Activated CD4-positive, alpha-beta memory T cell treated with anti-CD3 and anti-CD28 coated beads for 36 hours (primary cell): Measurements from ENCODE around the gene NFE2L3. TPM values are rescaled to one million over a fixed set of nuclear protein-coding genes. Genes with fewer than 3 reads are reported as not detected.

ENCODE experiments used
- CTCF ChIA-PET: fragments of 350-600 bp; sonication (Branson Sonifier 250); formaldehyde crosslinking; loops from one replicate; lab custom pipeline; 2021; ENCODE audit warnings: antibody characterized with exemption, inconsistent platforms; lab: Charles Lee
- POLR2A ChIA-PET: fragments of 350-600 bp; sonication (Branson Sonifier 250); formaldehyde crosslinking; loops from one replicate; lab custom pipeline; 2021; ENCODE audit warnings: antibody characterized with exemption; lab: Charles Lee
- DNase-seq: peaks from one replicate; pipeline ENCODE4 v3.0.0-alpha.2; 2020
- H3K27ac Mint-ChIP-seq: one replicate; pipeline ENCODE4 v1.8.0; 2021; ENCODE audit warnings: mixed read lengths
- H3K27me3 Mint-ChIP-seq: one replicate; pipeline ENCODE4 v1.8.0; 2021; ENCODE audit warnings: mixed read lengths
- H3K36me3 Mint-ChIP-seq: one replicate; pipeline ENCODE4 v1.8.0; 2021; ENCODE audit warnings: mixed read lengths
- H3K4me1 Mint-ChIP-seq: one replicate; pipeline ENCODE4 v1.8.0; 2021; ENCODE audit warnings: low read depth, mixed read lengths
- H3K4me3 Mint-ChIP-seq: one replicate; pipeline ENCODE4 v1.8.0; 2021; ENCODE audit warnings: mild to moderate bottlenecking, mixed read lengths
- H3K9me3 Mint-ChIP-seq: one replicate; pipeline ENCODE4 v1.8.0; 2021; ENCODE audit warnings: mixed read lengths
- intact Hi-C: fragments of 100-400 bp; cut with micrococcal nuclease; formaldehyde crosslinking; loops from one replicate; pipeline ENCODE4 v1.15.1; 2023
- total RNA-seq, 2 experiments: library from RNA; stranded (reverse); gene quantifications; one replicate each; pipeline ENCODE4 v1.2.3, GENCODE V29; 2021

NFE2L3 gene
- total RNA-seq, 2 experiments from 2014 or later = 27.3 to 30.3 TPM

DNA sequence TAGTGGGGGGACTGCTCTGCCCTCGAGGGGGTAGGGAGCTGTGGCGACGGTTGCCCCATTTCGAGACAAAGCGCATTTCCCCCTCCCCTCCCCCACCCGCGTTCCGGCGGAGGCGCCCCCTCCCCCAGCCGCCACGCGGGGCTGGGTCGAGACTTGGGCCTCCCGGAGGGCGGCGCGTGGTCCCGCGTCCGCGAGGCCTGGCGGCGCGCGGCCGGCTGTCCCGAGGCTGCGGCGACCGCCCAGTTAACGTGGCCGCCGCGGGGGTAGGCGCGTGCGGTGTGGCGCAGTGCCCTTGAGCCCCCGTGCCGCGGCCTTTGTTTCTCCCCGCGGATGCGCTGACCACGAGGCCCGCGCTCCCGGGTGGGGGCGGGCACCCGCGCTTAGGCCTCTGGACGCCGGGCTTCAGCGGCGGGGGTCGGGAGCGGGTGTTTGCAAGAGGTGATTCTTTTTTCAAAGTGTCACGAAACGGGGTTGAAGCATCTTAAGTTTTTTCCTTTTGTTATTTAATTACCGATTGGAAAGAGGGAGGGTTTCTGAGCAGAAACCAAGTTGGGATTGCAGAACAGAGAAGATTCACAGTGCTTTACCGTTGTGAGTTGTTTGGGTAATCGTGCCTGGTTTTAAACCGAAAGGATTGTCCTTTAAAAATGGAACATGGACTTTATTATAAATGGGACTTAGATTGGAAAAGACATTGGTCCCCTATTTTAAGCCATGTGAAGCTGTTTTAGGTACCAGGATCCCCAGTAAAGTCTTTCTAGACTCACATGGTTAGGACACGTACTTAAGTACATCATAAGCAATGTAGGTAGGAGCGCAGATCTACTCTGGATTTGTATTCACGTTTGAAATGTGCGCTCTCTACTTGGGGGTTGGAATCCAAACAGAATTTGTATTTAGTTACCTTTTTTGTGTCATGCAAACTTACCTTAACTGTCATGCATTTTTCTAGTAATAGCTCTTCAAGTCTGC is 50.3 kb downstream of the NFE2L3 start:
- Mint-ChIP-seq H3K4me1 (peaks cover 36% of the 10 kb centered on the region), H3K36me3 (peaks cover 76% of the 10 kb centered on the region), H3K27me3 (peaks cover 6% of the 10 kb centered on the region), H3K4me3 (peak overlapping the region; percentile 87), H3K9me3 (peaks cover 2% of the 10 kb centered on the region), H3K27ac (peak overlapping the region; percentile 93)
- POLR2A ChIA-PET = interaction anchor here (1.0 to 8.4 kb wide), 10 partner anchors 8 to 111 kb away, joined by 3 to 142 read pairs (median 12); partner anchors contain the start of genes NFE2L3 and SNX10
- intact Hi-C loops = loop anchor here (5.0 to 10.0 kb wide), 2 partner anchors 175 to 462 kb away; no protein-coding TSS in a partner anchor
- CTCF ChIA-PET = interaction anchor here (0.7 to 4.0 kb wide), 6 partner anchors 15 to 167 kb away, joined by 3 to 15 read pairs (median 3); partner anchors contain the start of gene NFE2L3
- DNase-seq = peak; percentile 60

- Mint-ChIP-seq H3K27me3 (peaks cover 6% of the 10 kb centered on the region), H3K27ac (peak overlapping the region; percentile 93), H3K4me1 (peaks cover 38% of the 10 kb centered on the region), H3K36me3 (peaks cover 74% of the 10 kb centered on the region), H3K4me3 (peak overlapping the region; percentile 87), H3K9me3 (peaks cover 2% of the 10 kb centered on the region)
- ChIA-PET CTCF (interaction anchor here (0.9 to 4.0 kb wide), 4 partner anchors 16 to 167 kb away, joined by 3 to 15 read pairs (median 5); partner anchors contain the start of gene NFE2L3), POLR2A (interaction anchor here (1.0 to 8.4 kb wide), 4 partner anchors 10 to 91 kb away, joined by 4 to 142 read pairs (median 38); partner anchors contain the start of gene NFE2L3)
- intact Hi-C loops = loop anchor here (5.0 to 10.0 kb wide), 2 partner anchors 174 to 462 kb away; no protein-coding TSS in a partner anchor
- DNase-seq = no peak
These were observed 51.0 kb downstream of the NFE2L3 start for GRCh38 chr7:26203016-26203415.

DNA sequence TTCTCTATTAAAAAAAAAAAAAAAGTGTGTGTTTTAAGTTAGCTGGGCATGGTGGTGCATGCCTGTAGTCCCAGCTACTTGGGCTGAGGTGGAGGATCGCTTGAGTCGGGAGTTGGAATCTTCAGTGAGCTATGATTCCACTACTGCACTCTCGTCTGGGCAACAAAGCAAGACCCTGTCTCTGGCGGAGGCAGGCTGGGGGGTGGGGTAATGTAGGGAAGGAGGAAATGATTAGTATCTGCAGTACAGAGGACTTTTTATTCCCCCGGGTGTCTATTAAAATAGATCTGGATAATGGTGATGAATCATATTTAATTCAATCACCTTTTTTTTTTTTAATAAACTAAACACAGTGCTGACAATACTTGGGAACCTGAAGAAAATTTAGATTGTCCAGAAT is 56.0 kb downstream of the NFE2L3 start:
- Mint-ChIP-seq H3K36me3 (peaks cover 75% of the 10 kb centered on the region), H3K4me1 (peaks cover 42% of the 10 kb centered on the region)

DNA sequence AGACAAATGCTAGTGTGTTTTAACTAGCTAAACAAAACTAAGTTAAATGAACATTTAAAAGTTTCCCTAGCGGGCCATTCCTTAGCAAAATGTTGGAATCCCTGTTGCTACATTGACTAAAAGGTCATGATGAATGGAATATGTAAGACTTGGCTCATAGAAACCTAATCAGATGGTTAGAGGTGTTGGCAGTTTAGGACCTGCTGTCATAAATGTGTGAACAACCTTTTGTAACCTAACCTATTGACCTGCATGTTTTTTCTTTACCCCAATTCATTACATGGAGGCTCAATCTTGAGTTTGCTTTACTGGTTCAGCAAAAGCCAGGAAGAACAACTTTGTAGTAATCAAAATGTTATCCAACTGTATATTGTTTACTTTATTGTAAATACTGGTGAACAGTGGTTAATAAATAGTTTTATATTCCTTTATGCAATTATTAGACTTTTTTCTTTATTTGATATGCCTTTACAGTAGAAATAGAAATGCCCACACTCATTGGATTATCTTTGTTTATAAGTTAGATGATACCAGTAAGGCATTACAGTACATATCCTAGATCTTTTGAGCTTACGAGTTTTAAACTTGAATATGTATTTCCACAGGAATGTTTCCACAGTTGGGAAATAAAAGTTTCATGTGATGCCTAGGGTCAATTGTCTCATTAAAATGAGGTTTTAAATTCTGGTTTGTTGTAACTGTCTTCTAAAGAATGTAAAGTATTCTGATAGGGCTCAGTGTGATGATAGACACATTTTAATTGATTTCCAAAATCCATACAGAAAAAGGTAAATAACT is 61.1 kb downstream of the NFE2L3 start:
- Mint-ChIP-seq H3K4me3 (no peak overlapping the region), H3K9me3 (no peaks in the 10 kb centered on the region), H3K36me3 (peaks cover 40% of the 10 kb centered on the region), H3K4me1 (peaks cover 21% of the 10 kb centered on the region), H3K27me3 (no peaks in the 10 kb centered on the region), H3K27ac (no peak overlapping the region)
- DNase-seq = no peak
- intact Hi-C loops = no loop called here
- POLR2A ChIA-PET = no interaction called here
- CTCF ChIA-PET = interaction anchor here (0.9 kb wide), 1 partner anchor 135 kb away, joined by 3 read pairs; no protein-coding TSS in a partner anchor

More for the DNA sequence above, 56.0 kb downstream of the NFE2L3 start:
- intact Hi-C loops = loop anchor here (10.0 kb wide), 1 partner anchor 457 kb away; no protein-coding TSS in a partner anchor
- Mint-ChIP-seq H3K27ac (no peak overlapping the region), H3K9me3 (no peaks in the 10 kb centered on the region), H3K27me3 (no peaks in the 10 kb centered on the region), H3K4me3 (no peak overlapping the region)
- ChIA-PET CTCF (interaction anchor here (0.6 to 2.0 kb wide), 3 partner anchors 86 to 157 kb away, joined by 3 to 6 read pairs (median 3); no protein-coding TSS in a partner anchor), POLR2A (interaction anchor here (0.6 to 2.5 kb wide), 5 partner anchors 9 to 273 kb away, joined by 3 to 12 read pairs (median 4); no protein-coding TSS in a partner anchor)
- no peak for DNase-seq

DNA sequence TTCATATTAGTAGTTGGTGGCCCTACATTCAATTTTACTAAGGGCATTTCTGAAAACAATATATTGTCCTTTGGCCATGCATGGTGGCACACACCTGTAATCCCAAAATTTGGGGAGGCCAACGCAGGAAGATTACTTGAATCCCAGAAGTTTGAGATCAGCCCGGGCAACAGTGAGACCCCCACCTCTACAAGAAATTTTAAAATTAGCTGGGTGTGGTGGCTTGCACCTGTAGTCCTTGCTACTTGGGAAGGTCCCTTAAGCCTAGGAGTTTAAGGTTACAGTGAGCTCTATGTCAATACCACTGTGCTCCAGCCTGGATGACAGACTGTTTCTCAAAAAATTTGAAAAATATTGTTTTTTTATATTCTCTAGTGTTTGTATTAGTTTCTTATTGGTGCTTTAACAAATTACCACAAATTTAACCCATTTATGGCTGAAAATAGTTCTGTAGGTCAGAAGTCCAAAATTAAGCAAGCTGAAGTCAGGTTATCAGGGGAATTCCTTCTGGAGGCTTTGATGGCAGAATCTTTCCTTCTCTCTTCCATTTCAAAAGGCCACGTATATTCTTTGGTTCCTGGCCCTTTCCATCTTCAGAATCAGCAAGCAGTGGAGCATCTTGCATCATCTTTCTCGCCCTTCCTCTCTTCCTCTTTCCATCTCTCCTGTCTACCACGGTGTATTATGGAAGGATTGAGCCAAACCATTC is 62.0 kb downstream of the NFE2L3 start:
- ChIA-PET CTCF (interaction anchor here (0.9 kb wide), 1 partner anchor 136 kb away, joined by 3 read pairs; no protein-coding TSS in a partner anchor), POLR2A (interaction anchor here (1.1 to 1.5 kb wide), 2 partner anchors 13 to 14 kb away, joined by 4 to 5 read pairs; partner anchors contain the start of genes CBX3 and HNRNPA2B1)
- no peak overlapping the region for H3K27ac Mint-ChIP-seq
- H3K4me1 Mint-ChIP-seq = peaks cover 21% of the 10 kb centered on the region
- H3K36me3 Mint-ChIP-seq = peaks cover 38% of the 10 kb centered on the region
- H3K4me3 Mint-ChIP-seq = no peak overlapping the region
- H3K9me3 Mint-ChIP-seq = no peaks in the 10 kb centered on the region
- intact Hi-C loops = no loop called here
- no peak for DNase-seq
- H3K27me3 Mint-ChIP-seq = no peaks in the 10 kb centered on the region

DNA sequence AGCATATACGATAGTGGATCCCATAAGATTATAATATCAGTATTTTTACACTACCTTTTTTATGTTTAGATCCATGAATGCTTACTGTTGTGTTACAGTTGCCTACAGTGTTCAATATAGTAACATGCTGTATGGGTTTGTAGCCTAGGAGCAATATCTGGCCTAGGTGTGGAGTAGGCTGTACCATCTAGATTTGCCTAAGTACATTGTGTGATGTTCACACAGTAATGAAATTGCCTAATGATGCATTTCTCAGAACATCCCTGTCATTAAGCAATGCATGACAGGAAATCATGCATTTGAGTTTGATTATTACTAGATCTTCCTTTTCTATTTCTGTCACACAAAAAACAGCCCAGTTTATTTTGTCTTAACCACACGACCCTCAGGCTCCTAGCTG is 64.1 kb downstream of the NFE2L3 start:
- DNase-seq = no peak
- H3K4me3 Mint-ChIP-seq = no peak overlapping the region
- H3K9me3 Mint-ChIP-seq = no peaks in the 10 kb centered on the region
- intact Hi-C loops = no loop called here
- H3K27me3 Mint-ChIP-seq = no peaks in the 10 kb centered on the region
- ChIA-PET POLR2A (interaction anchor here (0.7 to 1.0 kb wide), 2 partner anchors 18 to 25 kb away, joined by 3 read pairs; no protein-coding TSS in a partner anchor), CTCF (no interaction called here)
- no peak overlapping the region for H3K27ac Mint-ChIP-seq
- peaks cover 15% of the 10 kb centered on the region for H3K4me1 Mint-ChIP-seq
- peaks cover 21% of the 10 kb centered on the region for H3K36me3 Mint-ChIP-seq

DNA sequence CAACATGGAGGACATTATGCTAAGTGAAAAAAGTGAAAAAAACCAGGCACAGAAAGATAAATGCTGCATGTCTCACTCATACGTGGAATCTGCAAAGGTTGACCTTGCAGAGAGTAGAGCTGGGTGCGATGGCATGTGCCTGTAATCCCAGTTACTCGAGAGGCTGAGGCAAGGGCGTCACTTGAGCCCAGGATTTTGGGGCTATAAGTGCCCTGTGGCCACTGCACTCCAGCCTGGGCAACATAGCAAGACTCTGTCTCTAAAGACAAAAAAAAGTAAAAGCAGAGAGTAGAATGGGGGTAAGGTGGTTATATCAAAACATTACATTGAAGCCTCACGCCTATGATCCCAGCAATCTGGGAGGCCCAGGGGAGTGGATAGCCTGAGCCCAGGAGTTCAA is 72.4 kb downstream of the NFE2L3 start:
- CTCF ChIA-PET = no interaction called here
- H3K4me1 Mint-ChIP-seq = no peaks in the 10 kb centered on the region
- no peaks in the 10 kb centered on the region for H3K9me3 Mint-ChIP-seq
- intact Hi-C loops = no loop called here
- no peak for DNase-seq
- no peak overlapping the region for H3K27ac Mint-ChIP-seq
- no peak overlapping the region for H3K4me3 Mint-ChIP-seq
- POLR2A ChIA-PET = no interaction called here
- H3K27me3 Mint-ChIP-seq = peaks cover 1% of the 10 kb centered on the region
- H3K36me3 Mint-ChIP-seq = no peaks in the 10 kb centered on the region

GRCh38 chr7:26227987-26228386 is 76.0 kb downstream of the NFE2L3 start:
- Mint-ChIP-seq H3K4me1 (no peaks in the 10 kb centered on the region), H3K4me3 (no peak overlapping the region), H3K27me3 (peaks cover 1% of the 10 kb centered on the region), H3K27ac (no peak overlapping the region), H3K36me3 (no peaks in the 10 kb centered on the region), H3K9me3 (no peaks in the 10 kb centered on the region)
- ChIA-PET CTCF (interaction anchor here (0.6 kb wide), 1 partner anchor 37 kb away, joined by 3 read pairs; no protein-coding TSS in a partner anchor), POLR2A (no interaction called here)
- DNase-seq = no peak
- intact Hi-C loops = no loop called here

DNA sequence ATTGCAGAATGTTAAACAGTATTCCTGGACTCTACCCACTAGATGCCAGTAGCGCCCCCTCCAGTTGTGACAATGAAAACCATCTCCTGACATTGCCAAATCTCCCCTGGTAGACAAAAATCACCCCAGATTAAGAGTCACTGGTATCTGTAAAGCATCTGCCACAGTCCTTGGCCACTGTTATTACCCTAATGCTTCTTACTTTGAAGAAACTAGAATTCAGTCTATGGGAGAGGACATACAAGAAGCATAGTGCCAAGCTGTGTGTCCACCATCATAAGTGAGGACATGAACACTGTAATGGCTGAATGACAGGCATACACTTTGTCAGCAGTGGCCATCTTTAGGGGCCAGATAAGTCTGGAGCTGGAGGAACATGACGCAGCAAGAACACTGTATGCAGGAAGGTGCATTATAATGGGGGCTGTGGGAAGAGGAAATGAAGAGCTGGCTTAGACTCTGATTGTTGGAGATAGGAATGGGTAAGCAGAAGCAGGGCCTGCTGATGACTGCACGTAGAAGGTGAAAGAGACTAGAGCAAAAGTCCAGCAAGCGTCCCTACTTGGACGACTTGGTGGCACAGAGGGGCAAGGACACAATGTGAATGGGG is 82.0 kb downstream of the NFE2L3 start:
- POLR2A ChIA-PET = no interaction called here
- CTCF ChIA-PET = interaction anchor here (0.6 kb wide), 1 partner anchor 22 kb away, joined by 3 read pairs; no protein-coding TSS in a partner anchor

More for the DNA sequence above, 82.0 kb downstream of the NFE2L3 start:
- intact Hi-C loops = no loop called here
- H3K27me3 Mint-ChIP-seq = no peaks in the 10 kb centered on the region
- no peaks in the 10 kb centered on the region for H3K36me3 Mint-ChIP-seq
- no peaks in the 10 kb centered on the region for H3K9me3 Mint-ChIP-seq
- H3K27ac Mint-ChIP-seq = no peak overlapping the region
- H3K4me3 Mint-ChIP-seq = no peak overlapping the region
- no peak for DNase-seq
- H3K4me1 Mint-ChIP-seq = no peaks in the 10 kb centered on the region
